Natural killer cell (primary cell): ENCODE results near the gene MAPK12. TPM values are rescaled to one million over a fixed set of nuclear protein-coding genes. Genes with fewer than 3 reads are reported as not detected.

Experiments
- ATAC-seq, 3 donors: fragments of 150-1000 bp in 2 of 3; fragments of 200-7000 bp in 1 of 3; cut with Tn5 transposase; 1 replicate in 1 of 3; 2 replicates in 2 of 3; pipeline ENCODE4 v1.10.0; 2021; ENCODE audit warnings: mild to moderate bottlenecking in 2 of 3, moderate library complexity in 2 of 3
- DNase-seq, 2 donors: peaks; one replicate each; pipeline versions ENCODE4 v3.0.0 to v3.0.0-alpha.2; 2013 to 2021; ENCODE audit warnings: mixed read lengths in 1 of 2
- H3K27ac ChIP-seq: one replicate; pipeline ENCODE4 v1.5.1; 2013; ENCODE audit warnings: mild to moderate bottlenecking, low read length
- H3K27me3 ChIP-seq: one replicate; pipeline ENCODE4 v1.6.1; 2013; ENCODE audit warnings: low read length; ENCODE audit not compliant: control insufficient read depth, insufficient read depth
- H3K36me3 ChIP-seq: one replicate; pipeline ENCODE4 v1.6.1; 2013; ENCODE audit warnings: low read length; ENCODE audit not compliant: control insufficient read depth, insufficient read depth
- H3K4me1 ChIP-seq: one replicate; pipeline ENCODE4 v1.6.1; 2013; ENCODE audit warnings: low read length; ENCODE audit not compliant: control insufficient read depth, insufficient read depth
- H3K4me3 ChIP-seq: one replicate; pipeline ENCODE4 v1.5.1; 2013; ENCODE audit warnings: low read length
- H3K9me3 ChIP-seq: one replicate; pipeline ENCODE4 v1.6.1; 2013; ENCODE audit warnings: low read length; ENCODE audit not compliant: control insufficient read depth, insufficient read depth
- H3K27ac Mint-ChIP-seq, 2 donors: one replicate each; pipeline ENCODE4 v1.8.0; 2022; ENCODE audit warnings: mild to moderate bottlenecking in 2 of 2, mixed read lengths in 2 of 2, moderate library complexity in 1 of 2
- H3K27me3 Mint-ChIP-seq, 2 donors: one replicate each; pipeline ENCODE4 v1.8.0; 2022; ENCODE audit warnings: low read depth in 2 of 2, mixed read lengths in 2 of 2
- H3K36me3 Mint-ChIP-seq: one replicate; pipeline ENCODE4 v1.8.0; 2022; ENCODE audit warnings: mixed read lengths
- H3K4me1 Mint-ChIP-seq, 2 donors: one replicate each; pipeline ENCODE4 v1.8.0; 2022; ENCODE audit warnings: mixed read lengths in 2 of 2
- H3K4me3 Mint-ChIP-seq: one replicate; pipeline ENCODE4 v1.8.0; 2022; ENCODE audit warnings: mild to moderate bottlenecking, moderate library complexity, mixed read lengths
- H3K9me3 Mint-ChIP-seq, 2 donors: one replicate each; pipeline ENCODE4 v1.8.0; 2022; ENCODE audit warnings: mixed read lengths in 2 of 2
- CTCF ChIP-seq: fragments of 200-600 bp; IDR thresholded peaks from one replicate; pipeline ENCODE4 v1.8.0; 2022; ENCODE audit warnings: antibody characterized with exemption
- WGBS: methylation state at CpG from one replicate; pipeline ENCODE4 v1.1.7; 2013; ENCODE audit warnings: missing lambda C conversion rate; ENCODE audit not compliant: insufficient coverage; 5-methylcytosine and 5-hydroxymethylcytosine counted together
- intact Hi-C: fragments of 100-400 bp; cut with micrococcal nuclease; formaldehyde crosslinking; loops from one replicate; pipeline ENCODE4 v1.14.2; 2022
- total RNA-seq, 4 donors: library from RNA; stranded (reverse); fragments of 120-200 nt in 1 of 4; gene quantifications; one replicate each; pipeline versions ENCODE4 v1.2.3 to v1.2.4, GENCODE V29; 2013 to 2022

MAPK12 gene
- total RNA-seq, 3 donors from 2014 or later (not counting 1 experiment from before 2014, with no cell fraction given): 2.2 to 2.5 (median 2.4) TPM

- intact Hi-C loops: no loop called here
- Mint-ChIP-seq H3K4me3 (no peak overlapping the region), H3K9me3 (no peaks in the 10 kb centered on the region), H3K36me3 (no peaks in the 10 kb centered on the region), H3K4me1 (peaks cover 0 to 5% of the 10 kb centered on the region in 2 donors), H3K27me3 (peaks cover 9 to 22% of the 10 kb centered on the region in 2 donors), H3K27ac (no peak overlapping the region)
- no peaks in the 10 kb centered on the region for H3K36me3 ChIP-seq
- ATAC-seq (no peak), DNase-seq (no peak)
- no peak overlapping the region for H3K4me3 ChIP-seq
- H3K4me1 ChIP-seq: peaks cover 27% of the 10 kb centered on the region
- no peaks in the 10 kb centered on the region for H3K27me3 ChIP-seq
- no peak overlapping the region for H3K27ac ChIP-seq
- 53% methylated on average over 5 of the region's 5 CpGs for WGBS
- no peaks in the 10 kb centered on the region for H3K9me3 ChIP-seq
- TF ChIP-seq CTCF: no peak
Observed at GRCh38 chr22:50294319-50294656, 32.8 kb upstream of the MAPK12 start.

GRCh38 chr22:50293441-50294318, 32.2 kb upstream of the MAPK12 start:
- Histone ChIP-seq H3K27ac (no peak overlapping the region), H3K27me3 (no peaks in the 10 kb centered on the region), H3K4me3 (no peak overlapping the region), H3K9me3 (no peaks in the 10 kb centered on the region), H3K4me1 (peaks cover 27% of the 10 kb centered on the region), H3K36me3 (no peaks in the 10 kb centered on the region)
- peaks cover 9 to 22% of the 10 kb centered on the region in 2 donors for H3K27me3 Mint-ChIP-seq
- no peak for TF ChIP-seq CTCF
- no peak overlapping the region for H3K27ac Mint-ChIP-seq
- no peak for DNase-seq
- 30% methylated on average over 42 of the region's 42 CpGs for WGBS
- no peak for ATAC-seq
- no peaks in the 10 kb centered on the region for H3K36me3 Mint-ChIP-seq
- H3K4me1 Mint-ChIP-seq: peaks cover 0 to 5% of the 10 kb centered on the region in 2 donors
- H3K4me3 Mint-ChIP-seq: no peak overlapping the region
- H3K9me3 Mint-ChIP-seq: no peaks in the 10 kb centered on the region
- intact Hi-C loops: no loop called here

- no peak overlapping the region for H3K4me3 ChIP-seq
- H3K4me1 ChIP-seq: peaks cover 27% of the 10 kb centered on the region
- DNase-seq: no peak
- no peaks in the 10 kb centered on the region for H3K27me3 ChIP-seq
- intact Hi-C loops: no loop called here
- no peak overlapping the region for H3K4me3 Mint-ChIP-seq
- H3K27ac ChIP-seq: no peak overlapping the region
- 16% methylated on average over 29 of the region's 29 CpGs for WGBS
- no peak for TF ChIP-seq CTCF
- no peak for ATAC-seq
- H3K4me1 Mint-ChIP-seq: peaks cover 0 to 5% of the 10 kb centered on the region in 2 donors
- no peaks in the 10 kb centered on the region for H3K9me3 Mint-ChIP-seq
- H3K36me3 ChIP-seq: no peaks in the 10 kb centered on the region
- H3K9me3 ChIP-seq: no peaks in the 10 kb centered on the region
- no peaks in the 10 kb centered on the region for H3K36me3 Mint-ChIP-seq
- peaks cover 9 to 18% of the 10 kb centered on the region in 2 donors for H3K27me3 Mint-ChIP-seq
- no peak overlapping the region for H3K27ac Mint-ChIP-seq
Observed at GRCh38 chr22:50292643-50293440, 31.4 kb upstream of the MAPK12 start.
